ENCODE results near the gene TNFRSF11A. TPM values are rescaled to one million over a fixed set of nuclear protein-coding genes. Genes with fewer than 3 reads are reported as not detected.

The TNFRSF11A gene
- total RNA-seq, 1 experiment from 2014 or later, result not detected

- DNase-seq (ENCODE audit: low read depth in 1 of 2, low spot score in 2 of 2), result no peak
- H3K4me3 ChIP-seq, result no peak overlapping the region
- peaks cover 40% of the 10 kb centered on the region for H3K27me3 ChIP-seq (replicated peaks)
- H3K36me3 ChIP-seq, result no peaks in the 10 kb centered on the region
- H3K9me3 ChIP-seq (replicated peaks), result no peaks in the 10 kb centered on the region
- H3K4me1 ChIP-seq (replicated peaks), result no peaks in the 10 kb centered on the region
- no peak overlapping the region for H3K27ac ChIP-seq
Observed at GRCh38 chr18:62341473-62341872, 16.4 kb downstream of the TNFRSF11A start.

- peaks cover 45% of the 10 kb centered on the region for H3K27me3 ChIP-seq (replicated peaks)
- no peaks in the 10 kb centered on the region for H3K36me3 ChIP-seq
- H3K4me1 ChIP-seq (replicated peaks), result no peaks in the 10 kb centered on the region
Observed at GRCh38 chr18:62342884-62343283, 17.8 kb downstream of the TNFRSF11A start.

GRCh38 chr18:62343316-62343715 lies 18.2 kb downstream of the TNFRSF11A start:
- Histone ChIP-seq H3K36me3 (no peaks in the 10 kb centered on the region), H3K4me1 (replicated peaks) (no peaks in the 10 kb centered on the region), H3K27me3 (replicated peaks) (peaks cover 45% of the 10 kb centered on the region), H3K4me3 (no peak overlapping the region), H3K27ac (no peak overlapping the region), H3K9me3 (replicated peaks) (no peaks in the 10 kb centered on the region)
- DNase-seq (ENCODE audit: low read depth in 1 of 2, low spot score in 2 of 2), result no peak

More at GRCh38 chr18:62342884-62343283, 17.8 kb downstream of the TNFRSF11A start:
- Histone ChIP-seq H3K9me3 (replicated peaks) (no peaks in the 10 kb centered on the region), H3K27ac (no peak overlapping the region), H3K4me3 (no peak overlapping the region)
- DNase-seq (ENCODE audit: low read depth in 1 of 2, low spot score in 2 of 2), result no peak

GRCh38 chr18:62345909-62346308 lies 20.8 kb downstream of the TNFRSF11A start:
- DNase-seq (ENCODE audit: low read depth in 1 of 2, low spot score in 2 of 2), result no peak
- Histone ChIP-seq H3K36me3 (no peaks in the 10 kb centered on the region), H3K4me1 (replicated peaks) (no peaks in the 10 kb centered on the region), H3K27me3 (replicated peaks) (peaks cover 37% of the 10 kb centered on the region), H3K9me3 (replicated peaks) (no peaks in the 10 kb centered on the region), H3K27ac (no peak overlapping the region), H3K4me3 (no peak overlapping the region)

- Histone ChIP-seq H3K4me1 (replicated peaks) (no peaks in the 10 kb centered on the region), H3K36me3 (no peaks in the 10 kb centered on the region), H3K27me3 (replicated peaks) (peaks cover 37% of the 10 kb centered on the region), H3K27ac (no peak overlapping the region), H3K4me3 (no peak overlapping the region), H3K9me3 (replicated peaks) (no peaks in the 10 kb centered on the region)
- DNase-seq (ENCODE audit: low read depth in 1 of 2, low spot score in 2 of 2), result no peak
Observed at GRCh38 chr18:62346333-62347088, 21.4 kb downstream of the TNFRSF11A start.

- Histone ChIP-seq H3K36me3 (no peaks in the 10 kb centered on the region), H3K9me3 (replicated peaks) (no peaks in the 10 kb centered on the region), H3K4me3 (no peak overlapping the region), H3K27ac (no peak overlapping the region), H3K4me1 (replicated peaks) (no peaks in the 10 kb centered on the region), H3K27me3 (replicated peaks) (peaks cover 37% of the 10 kb centered on the region)
- DNase-seq (ENCODE audit: low read depth in 1 of 2, low spot score in 2 of 2), result no peak
Observed at GRCh38 chr18:62347089-62347506, 22.0 kb downstream of the TNFRSF11A start.

GRCh38 chr18:62348474-62348873 lies 23.4 kb downstream of the TNFRSF11A start:
- no peaks in the 10 kb centered on the region for H3K4me1 ChIP-seq (replicated peaks)
- no peak for DNase-seq (ENCODE audit: low read depth in 1 of 2, low spot score in 2 of 2)
- H3K27ac ChIP-seq, result no peak overlapping the region
- no peaks in the 10 kb centered on the region for H3K36me3 ChIP-seq
- peaks cover 35% of the 10 kb centered on the region for H3K27me3 ChIP-seq (replicated peaks)
- no peak overlapping the region for H3K4me3 ChIP-seq
- no peaks in the 10 kb centered on the region for H3K9me3 ChIP-seq (replicated peaks)

- Histone ChIP-seq H3K27me3 (replicated peaks) (peaks cover 13% of the 10 kb centered on the region), H3K4me1 (replicated peaks) (no peaks in the 10 kb centered on the region), H3K9me3 (replicated peaks) (no peaks in the 10 kb centered on the region), H3K27ac (no peak overlapping the region), H3K36me3 (no peaks in the 10 kb centered on the region), H3K4me3 (no peak overlapping the region)
- no peak for DNase-seq (ENCODE audit: low read depth in 1 of 2, low spot score in 2 of 2)
Observed at GRCh38 chr18:62353170-62353569, 28.1 kb downstream of the TNFRSF11A start.

GRCh38 chr18:62354151-62354550 lies 29.0 kb downstream of the TNFRSF11A start:
- Histone ChIP-seq H3K4me3 (no peak overlapping the region), H3K36me3 (no peaks in the 10 kb centered on the region), H3K27ac (no peak overlapping the region), H3K4me1 (replicated peaks) (no peaks in the 10 kb centered on the region), H3K9me3 (replicated peaks) (no peaks in the 10 kb centered on the region), H3K27me3 (replicated peaks) (peaks cover 13% of the 10 kb centered on the region)
- no peak for DNase-seq (ENCODE audit: low read depth in 1 of 2, low spot score in 2 of 2)

- peaks cover 17% of the 10 kb centered on the region for H3K27me3 ChIP-seq (replicated peaks)
- H3K4me3 ChIP-seq, result no peak overlapping the region
- no peak for DNase-seq (ENCODE audit: low read depth in 1 of 2, low spot score in 2 of 2)
- no peaks in the 10 kb centered on the region for H3K9me3 ChIP-seq (replicated peaks)
- H3K27ac ChIP-seq, result no peak overlapping the region
- H3K4me1 ChIP-seq (replicated peaks), result no peaks in the 10 kb centered on the region
- no peaks in the 10 kb centered on the region for H3K36me3 ChIP-seq
Observed at GRCh38 chr18:62357079-62357719, 32.1 kb downstream of the TNFRSF11A start.

GRCh38 chr18:62360805-62361204 lies 35.7 kb downstream of the TNFRSF11A start:
- Histone ChIP-seq H3K4me3 (no peak overlapping the region), H3K9me3 (replicated peaks) (no peaks in the 10 kb centered on the region), H3K27me3 (replicated peaks) (peaks cover 11% of the 10 kb centered on the region; the same call in 1 of the 2 replicates), H3K36me3 (no peaks in the 10 kb centered on the region), H3K4me1 (replicated peaks) (no peaks in the 10 kb centered on the region), H3K27ac (no peak overlapping the region)
- no peak for DNase-seq (ENCODE audit: low read depth in 1 of 2, low spot score in 2 of 2)

GRCh38 chr18:62361288-62361687 lies 36.2 kb downstream of the TNFRSF11A start:
- H3K4me3 ChIP-seq, result no peak overlapping the region
- peaks cover 16% of the 10 kb centered on the region; the same call in 1 of the 2 replicates for H3K27me3 ChIP-seq (replicated peaks)
- no peaks in the 10 kb centered on the region for H3K4me1 ChIP-seq (replicated peaks)
- no peaks in the 10 kb centered on the region for H3K36me3 ChIP-seq
- H3K9me3 ChIP-seq (replicated peaks), result no peaks in the 10 kb centered on the region
- H3K27ac ChIP-seq, result no peak overlapping the region
- no peak for DNase-seq (ENCODE audit: low read depth in 1 of 2, low spot score in 2 of 2)

GRCh38 chr18:62364558-62364957 lies 39.4 kb downstream of the TNFRSF11A start:
- no peaks in the 10 kb centered on the region for H3K9me3 ChIP-seq (replicated peaks)
- H3K27ac ChIP-seq, result no peak overlapping the region
- H3K4me3 ChIP-seq, result no peak overlapping the region
- DNase-seq (ENCODE audit: low read depth in 1 of 2, low spot score in 2 of 2), result no peak
- H3K36me3 ChIP-seq, result no peaks in the 10 kb centered on the region
- no peaks in the 10 kb centered on the region for H3K4me1 ChIP-seq (replicated peaks)
- H3K27me3 ChIP-seq (replicated peaks), result peaks cover 12% of the 10 kb centered on the region; the same call in 1 of the 2 replicates

- Histone ChIP-seq H3K27ac (no peak overlapping the region), H3K4me3 (no peak overlapping the region), H3K36me3 (no peaks in the 10 kb centered on the region), H3K9me3 (replicated peaks) (no peaks in the 10 kb centered on the region), H3K4me1 (replicated peaks) (no peaks in the 10 kb centered on the region), H3K27me3 (replicated peaks) (peaks cover 12% of the 10 kb centered on the region; the same call in 1 of the 2 replicates)
- DNase-seq (ENCODE audit: low read depth in 1 of 2, low spot score in 2 of 2), result no peak
Observed at GRCh38 chr18:62365420-62365819, 40.3 kb downstream of the TNFRSF11A start.

All from SJSA1 (cell line).